CD4-positive, alpha-beta T cell treated with Interleukin-6 at 100 ng/mL for 8 hours (primary cell): ENCODE measurements around the gene PUM1.

ENCODE experiments used
- DNase-seq: peaks from one replicate; pipeline ENCODE4 v3.0.0-alpha.2; 2020; ENCODE audit warnings: mixed read lengths, low spot score

Gene PUM1

DNA sequence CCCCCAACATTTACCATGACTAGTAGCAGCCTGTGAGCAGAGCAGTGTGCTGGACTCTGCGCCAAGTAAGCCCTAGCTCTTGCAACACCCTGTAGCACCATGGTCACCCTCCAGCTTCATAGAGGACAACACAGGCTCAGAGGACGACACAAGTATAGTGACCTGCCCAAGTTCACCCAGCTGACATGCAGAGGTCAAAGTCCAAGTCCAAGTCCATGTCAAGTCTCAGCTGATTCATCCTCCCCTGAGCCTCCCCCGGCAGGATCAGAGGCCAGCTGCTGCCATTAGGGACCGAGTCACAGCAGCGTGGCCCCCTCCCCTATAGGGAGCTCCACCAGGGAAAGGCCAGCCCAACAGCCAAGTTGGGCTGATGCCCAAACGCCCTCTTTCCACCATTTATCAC is 172.8 kb downstream of the PUM1 start:
- no peak for DNase-seq

DNA sequence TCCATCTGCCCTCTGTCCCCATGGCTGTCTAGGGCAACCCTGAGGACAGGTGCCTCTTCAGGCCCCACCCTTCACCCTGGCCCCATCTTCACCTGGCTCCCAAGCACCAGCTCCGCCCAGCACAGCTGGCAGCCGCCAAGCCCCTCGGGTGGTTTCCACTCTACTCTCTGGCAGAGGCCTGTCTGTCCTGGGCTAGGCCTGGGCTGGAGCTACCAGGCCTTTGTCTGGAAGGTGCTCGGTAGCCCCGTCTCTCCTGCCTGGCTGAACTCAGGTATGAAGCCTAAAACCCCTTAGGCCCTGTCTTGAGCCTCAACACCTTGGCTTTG is 174.3 kb downstream of the PUM1 start:
- DNase-seq: no peak

DNA sequence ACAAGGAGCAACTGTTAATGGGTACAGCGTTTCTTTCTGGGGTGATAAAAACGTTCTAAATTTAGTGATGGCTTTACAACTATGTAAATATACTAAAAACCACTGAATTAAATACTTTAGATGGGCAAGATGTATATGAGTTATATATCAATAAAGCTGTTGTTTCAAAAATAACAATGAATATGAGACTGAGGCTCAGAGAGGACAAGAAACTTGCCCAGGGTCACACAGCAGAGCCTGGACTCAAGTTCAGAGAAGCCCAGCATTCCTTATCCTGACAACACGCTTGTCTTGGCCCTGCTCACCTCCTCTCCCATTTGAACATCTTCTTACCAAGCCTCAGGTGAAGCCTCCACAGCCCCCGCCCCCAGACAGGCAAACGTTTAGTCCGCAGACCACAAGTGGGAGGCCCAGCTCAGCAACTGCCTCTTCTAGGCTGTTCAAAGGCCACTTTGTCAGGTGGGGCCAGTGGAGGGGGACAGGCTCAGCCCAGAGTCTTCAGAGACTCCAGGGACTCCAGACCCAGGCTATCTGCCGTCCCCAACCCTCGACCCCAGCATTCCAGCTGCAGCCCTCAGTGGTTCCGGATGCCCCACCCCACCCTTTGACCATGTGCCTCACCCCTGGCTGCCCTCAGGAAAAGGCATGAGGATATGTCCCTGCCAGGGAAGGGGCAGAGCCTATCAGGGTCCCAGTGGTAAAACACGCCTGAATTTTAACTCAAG is 174.9 kb downstream of the PUM1 start:
- DNase-seq: no peak

DNA sequence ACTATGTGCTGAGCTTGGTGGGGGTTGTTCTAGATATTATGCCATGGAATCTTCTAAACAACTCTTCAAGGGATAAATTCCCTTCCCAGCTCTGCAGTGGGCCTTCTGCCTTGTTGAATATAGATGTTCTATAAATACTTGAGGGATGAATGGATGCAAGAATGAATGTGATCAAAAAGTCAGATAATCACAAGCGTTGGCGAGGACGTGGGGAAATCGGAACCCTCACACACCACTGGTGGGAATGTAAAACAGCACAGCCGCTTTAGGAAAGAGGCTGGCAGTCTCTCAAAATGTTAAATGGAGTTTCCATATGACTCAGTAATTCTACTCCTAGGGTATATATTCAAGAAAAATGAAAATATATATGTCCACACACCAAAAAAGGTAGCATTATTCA is 176.0 kb downstream of the PUM1 start:
- DNase-seq: no peak

DNA sequence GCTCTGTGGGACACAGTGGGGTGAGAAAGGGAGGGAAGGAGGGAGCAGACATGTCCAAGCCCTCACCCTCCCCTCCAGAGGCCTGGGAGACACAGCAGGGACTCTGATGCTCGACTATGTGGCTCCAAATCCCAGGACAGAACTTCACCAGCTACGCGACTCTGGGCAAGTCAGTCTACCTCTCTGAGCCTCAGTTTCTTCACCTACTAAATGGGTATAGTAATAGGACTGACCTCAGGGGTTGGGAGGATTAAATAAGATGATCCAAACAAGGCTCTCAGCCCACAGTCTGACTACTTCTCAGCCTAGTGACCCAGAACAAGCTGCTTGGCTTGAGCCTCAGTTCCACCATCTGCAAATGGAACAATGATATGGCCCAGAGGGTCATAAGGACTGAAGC is 176.5 kb downstream of the PUM1 start:
- DNase-seq: no peak

DNA sequence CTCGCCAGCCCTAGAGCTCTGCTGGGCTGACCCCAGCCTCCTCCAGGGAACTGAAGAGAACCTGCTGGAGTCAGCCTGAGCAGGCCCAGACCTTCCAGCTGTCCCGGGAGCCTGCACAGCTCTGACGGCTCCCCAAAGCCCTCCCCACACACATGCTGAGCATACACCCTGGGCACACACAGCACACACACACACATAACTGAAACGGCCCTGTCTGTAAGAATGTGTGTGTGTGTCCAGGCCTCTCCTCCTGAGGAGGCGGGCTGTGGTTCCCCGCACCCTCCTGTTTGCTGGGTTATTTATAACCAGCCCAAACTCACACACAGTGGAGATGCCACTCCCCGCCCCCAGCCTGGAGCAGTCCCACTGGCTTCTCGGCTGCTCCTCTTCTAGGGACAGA is 177.1 kb downstream of the PUM1 start:
- no peak for DNase-seq

DNA sequence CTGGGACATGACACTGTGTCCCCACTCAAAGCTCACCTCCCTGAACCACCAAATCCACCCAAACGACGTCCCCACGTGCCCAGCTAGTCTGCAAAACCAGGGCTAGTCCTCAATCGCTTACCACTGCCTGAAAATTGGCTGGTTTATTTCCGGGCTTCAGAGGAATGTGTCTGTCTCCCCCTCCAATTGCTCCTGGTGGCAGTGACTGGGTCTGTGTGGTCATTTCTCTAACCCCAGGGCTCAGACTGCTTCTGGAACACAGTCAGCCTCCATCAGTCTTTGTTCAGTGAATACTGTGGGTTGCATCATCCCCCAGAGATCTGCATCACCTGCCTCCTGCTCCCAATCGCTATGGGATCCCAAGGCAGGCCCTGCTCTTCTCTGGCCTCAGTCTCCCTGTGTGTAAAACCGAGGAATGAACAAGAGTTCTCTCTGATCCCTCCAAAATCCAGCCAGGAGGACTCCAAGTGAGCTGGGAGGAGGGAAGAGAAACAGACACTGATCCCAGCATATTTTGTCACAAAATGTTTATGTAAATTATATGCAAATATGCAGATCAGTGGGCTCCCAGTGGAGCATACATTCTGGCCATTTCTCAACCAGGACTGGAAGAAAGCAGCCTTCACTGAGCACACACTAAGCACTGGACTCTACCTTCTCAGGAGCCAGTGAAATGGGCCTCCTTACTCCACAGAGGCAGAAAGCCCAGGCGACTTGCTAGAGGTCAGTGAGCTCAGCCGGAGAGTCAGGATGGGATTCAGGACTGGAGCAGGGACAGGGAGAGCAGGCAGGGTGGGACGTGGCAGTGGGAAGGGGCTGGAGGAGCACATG is 177.8 kb downstream of the PUM1 start:
- DNase-seq: no peak

DNA sequence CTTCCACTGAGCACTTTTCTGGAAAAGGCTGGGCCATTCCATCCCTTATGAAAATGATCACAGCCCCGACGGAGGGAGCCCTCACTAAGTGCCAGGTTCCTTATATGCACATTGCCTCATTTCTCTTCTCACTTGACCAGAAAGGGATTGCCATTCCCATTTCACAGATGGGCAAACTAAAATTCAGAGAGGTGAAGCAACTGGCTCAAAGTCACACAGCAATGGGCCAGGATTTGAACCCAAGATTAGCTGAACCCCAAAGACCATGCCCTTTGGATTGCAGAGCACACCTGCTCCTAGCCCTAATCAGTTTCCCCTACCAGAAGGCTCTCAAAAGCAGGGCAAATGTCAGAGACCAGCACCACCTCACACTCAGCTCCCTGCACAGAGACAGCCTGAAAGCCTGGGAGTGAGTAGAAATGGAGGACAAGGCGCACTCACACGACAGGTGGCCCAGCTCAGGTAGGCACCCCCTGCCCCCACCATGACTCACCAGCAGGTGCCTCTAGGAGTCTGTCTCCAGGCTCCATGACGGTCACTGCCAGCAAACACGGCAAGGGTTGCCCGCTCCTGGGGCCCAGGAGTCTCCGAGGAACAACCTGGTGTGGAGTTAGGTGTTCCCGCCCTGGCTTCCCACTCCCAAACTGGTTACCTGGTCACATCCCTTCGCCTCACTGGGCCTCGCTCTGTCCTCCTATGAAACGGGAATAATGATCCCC is 178.6 kb downstream of the PUM1 start:
- DNase-seq: no peak

DNA sequence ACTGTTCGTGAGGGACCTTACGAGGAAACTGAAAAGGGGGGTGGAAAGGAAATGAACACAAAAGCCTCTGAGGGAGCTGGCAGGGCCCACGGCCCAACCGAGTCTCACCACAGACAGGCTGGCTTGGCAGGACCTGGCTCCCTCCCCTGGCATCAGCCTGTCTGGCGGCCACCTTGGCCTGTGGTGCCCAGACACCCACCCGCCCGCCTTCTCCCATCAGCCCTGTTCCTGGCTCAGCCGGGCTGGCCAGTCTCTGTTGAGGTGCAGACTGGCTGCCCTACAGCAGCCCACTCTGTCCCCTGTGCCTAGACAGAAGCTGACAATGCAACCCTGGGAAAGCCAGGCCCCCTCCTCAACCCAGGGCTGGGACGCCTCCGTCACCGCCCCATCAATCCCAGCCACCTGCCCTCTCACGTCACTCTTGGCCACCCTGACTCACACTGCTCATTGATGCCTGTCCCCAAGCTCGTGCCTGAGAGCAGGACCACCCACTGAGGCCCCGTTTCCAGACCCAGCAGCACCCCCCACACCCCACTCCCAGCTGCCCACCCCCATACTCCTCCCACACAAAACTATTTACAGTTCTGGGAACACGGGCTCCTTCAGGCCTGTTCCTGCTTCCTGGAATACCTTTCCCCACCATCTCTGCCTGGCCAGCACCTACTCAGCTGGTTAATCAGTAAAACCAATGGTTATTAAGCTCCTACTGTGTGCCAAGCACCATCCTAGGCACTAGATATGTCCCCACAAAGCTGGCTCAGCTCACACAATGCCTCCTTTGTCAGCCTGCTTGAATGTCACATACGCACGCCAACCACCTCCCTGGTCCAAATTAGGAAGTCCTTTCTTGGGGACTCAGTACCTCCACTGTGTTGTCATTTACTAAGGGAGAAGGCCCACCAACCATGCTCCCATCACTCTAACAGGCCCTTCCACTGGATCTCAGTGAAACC is 179.7 kb downstream of the PUM1 start:
- DNase-seq: no peak

DNA sequence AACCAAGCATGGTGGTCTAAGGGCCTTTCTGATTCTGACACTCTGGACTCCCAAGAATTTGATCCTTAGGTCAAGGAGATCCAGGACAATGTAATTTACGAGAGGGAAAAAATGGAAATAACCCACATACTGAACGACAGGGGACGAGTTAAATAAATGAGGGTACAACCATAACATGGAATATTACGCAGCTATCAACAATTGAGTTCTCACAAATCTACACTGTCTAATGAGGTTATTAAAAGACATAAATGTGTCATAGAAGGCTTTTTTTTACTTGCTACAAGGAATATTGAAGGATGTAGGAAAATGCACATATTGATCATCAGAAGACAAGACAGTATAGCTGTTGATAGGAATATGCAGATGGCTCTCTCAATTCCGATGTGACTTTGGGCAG is 180.8 kb downstream of the PUM1 start:
- DNase-seq: no peak

DNA sequence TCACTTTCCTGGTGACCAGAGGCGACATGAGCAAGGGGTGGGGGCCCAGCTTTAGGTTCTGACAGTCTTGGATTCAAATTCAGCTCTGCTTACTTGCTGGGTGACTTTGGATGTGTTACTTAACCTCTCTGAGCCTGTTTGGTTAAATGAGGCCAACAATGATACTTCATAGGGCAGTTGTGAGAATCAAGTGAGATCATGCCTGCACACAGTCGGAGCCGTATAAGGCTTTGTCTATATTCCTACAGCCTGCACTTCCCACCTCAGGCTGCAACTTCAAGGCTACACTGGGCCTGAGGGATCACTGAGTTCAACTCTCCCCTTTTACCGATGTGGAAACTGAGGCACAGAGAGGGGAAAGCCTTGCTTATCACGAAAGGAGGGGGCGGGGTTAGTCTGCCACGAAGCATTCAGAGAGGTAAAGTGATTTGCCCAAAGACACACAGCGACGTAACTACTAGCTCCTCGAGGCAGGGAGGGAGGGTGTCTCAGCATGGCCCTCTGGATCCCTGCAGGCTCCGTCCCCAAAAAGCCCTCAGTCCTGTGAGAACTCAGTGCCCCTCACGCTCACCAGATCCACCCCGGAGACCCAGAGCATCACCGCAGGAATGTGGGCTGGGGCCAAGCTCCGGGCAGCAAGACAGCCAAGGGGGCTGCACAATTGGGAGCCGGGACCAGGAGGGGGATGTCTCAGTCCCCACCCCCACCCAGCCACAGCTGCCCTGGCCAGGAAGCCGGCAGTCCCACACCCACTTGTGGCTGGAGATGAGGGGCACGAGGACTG is 181.9 kb downstream of the PUM1 start:
- DNase-seq: no peak

DNA sequence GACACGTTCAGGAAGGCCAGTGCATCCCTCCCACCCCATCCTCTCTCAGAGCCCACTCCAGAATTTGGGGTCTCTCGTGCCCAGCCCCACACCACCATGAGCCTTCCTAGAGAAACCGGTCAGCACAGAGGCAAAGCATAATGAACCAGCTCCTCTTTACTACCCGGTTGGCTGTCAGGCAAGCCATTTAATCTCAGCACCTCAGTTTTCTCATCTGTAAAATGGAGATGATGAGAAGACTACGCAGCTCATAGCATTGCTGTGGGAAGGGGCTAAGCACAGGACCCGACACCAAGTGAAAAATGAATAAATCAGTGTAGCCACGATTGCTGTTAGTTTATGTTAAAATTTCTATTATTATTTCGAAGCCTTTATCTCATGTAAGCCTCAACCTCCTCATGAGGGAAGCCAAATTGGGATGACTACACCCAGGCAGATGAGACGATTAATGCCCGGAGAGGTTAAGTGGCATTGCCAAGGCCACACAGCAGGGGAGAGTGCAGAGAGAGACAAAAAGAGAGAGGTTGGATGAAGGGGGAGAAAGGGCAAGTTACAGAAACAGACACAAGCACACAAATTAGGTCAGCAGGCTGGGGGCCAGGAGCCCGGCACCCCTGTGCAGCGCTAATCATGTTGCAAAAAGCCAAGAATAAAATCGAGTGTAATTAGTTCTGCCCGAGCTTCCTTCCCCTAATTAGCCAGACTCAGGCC is 182.7 kb downstream of the PUM1 start:
- DNase-seq: no peak
